Measurements from ENCODE around the gene PKP2. TPM values are rescaled to one million over a fixed set of nuclear protein-coding genes. Genes with fewer than 3 reads are reported as not detected.

The PKP2 gene
- total RNA-seq, 1 donor from 2014 or later: 5.2 TPM

DNA sequence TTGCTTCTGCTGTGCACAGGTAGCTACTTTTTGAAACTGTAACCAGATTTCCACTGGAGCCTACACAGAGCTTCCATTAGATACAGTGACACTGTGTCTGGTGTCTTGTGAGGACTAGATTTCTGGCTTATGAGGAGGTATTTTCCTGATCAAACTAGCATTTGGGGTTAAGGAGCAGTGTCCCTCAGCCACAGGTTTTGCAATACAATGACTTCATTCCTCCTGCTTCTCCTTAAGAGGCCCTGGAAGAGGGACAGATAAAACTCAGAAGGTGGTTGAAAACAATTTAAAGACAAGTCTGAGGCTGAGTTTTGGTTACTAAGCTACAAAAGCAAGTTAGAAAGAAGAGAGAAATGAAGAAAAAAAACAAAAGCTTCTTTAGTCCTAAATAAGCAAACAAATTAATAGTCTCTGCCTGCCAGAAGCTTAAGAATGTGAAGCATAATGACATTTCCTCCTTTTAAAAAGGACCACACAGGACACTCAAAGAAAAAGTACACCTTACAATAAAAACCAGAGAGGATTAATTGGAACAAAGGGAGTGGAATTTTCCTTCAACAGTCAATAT, 53.0 kb downstream of the PKP2 start:
- H3K36me3 ChIP-seq (ENCODE audit: control insufficient read depth in 3 of 3, insufficient read depth in 3 of 3, low read length in 3 of 3): no peaks in the 10 kb centered on the region
- no peaks in the 10 kb centered on the region for H3K27me3 ChIP-seq (ENCODE audit: control insufficient read depth in 3 of 3, insufficient read depth in 3 of 3, low read length in 3 of 3)
- no peak overlapping the region for H3K4me3 ChIP-seq (ENCODE audit: low read length in 3 of 3)
- H3K9ac ChIP-seq (ENCODE audit: low read depth in 1 of 3, low read length in 3 of 3): no peak overlapping the region
- no peak overlapping the region for H3K27ac ChIP-seq (ENCODE audit: low read depth, low read length)
- no peaks in the 10 kb centered on the region for H3K4me1 ChIP-seq (ENCODE audit: control insufficient read depth in 3 of 3, insufficient read depth in 3 of 3, low read length in 3 of 3)
- H3K9me3 ChIP-seq (ENCODE audit: control insufficient read depth in 3 of 3, low read length in 3 of 3): no peaks in the 10 kb centered on the region

DNA sequence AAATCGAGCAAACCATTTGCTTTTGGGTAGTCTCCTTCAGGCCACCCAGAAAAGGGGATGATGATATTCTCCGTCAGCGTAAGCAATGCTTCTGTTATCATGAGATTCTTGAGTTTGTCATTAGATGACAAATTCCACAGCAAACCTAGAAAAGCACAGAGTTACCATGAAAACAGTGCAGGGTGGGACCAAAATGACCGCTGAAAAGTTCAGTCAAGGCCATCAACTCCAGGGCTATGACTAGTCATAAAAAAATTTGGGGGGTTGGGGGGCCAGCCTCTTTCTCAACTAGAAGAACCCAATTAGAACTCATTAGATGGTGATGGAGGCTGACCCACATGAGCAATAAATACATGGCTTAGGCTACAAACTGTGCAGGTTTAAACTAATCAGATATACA, 55.5 kb downstream of the PKP2 start:
- H3K4me1 ChIP-seq (ENCODE audit: control insufficient read depth in 3 of 3, insufficient read depth in 3 of 3, low read length in 3 of 3): no peaks in the 10 kb centered on the region
- H3K27ac ChIP-seq (ENCODE audit: low read depth, low read length): no peak overlapping the region
- H3K9ac ChIP-seq (ENCODE audit: low read depth in 1 of 3, low read length in 3 of 3): no peak overlapping the region
- H3K9me3 ChIP-seq (ENCODE audit: control insufficient read depth in 3 of 3, low read length in 3 of 3): no peaks in the 10 kb centered on the region
- H3K4me3 ChIP-seq (ENCODE audit: low read length in 3 of 3): no peak overlapping the region
- H3K27me3 ChIP-seq (ENCODE audit: control insufficient read depth in 3 of 3, insufficient read depth in 3 of 3, low read length in 3 of 3): no peaks in the 10 kb centered on the region
- no peaks in the 10 kb centered on the region for H3K36me3 ChIP-seq (ENCODE audit: control insufficient read depth in 3 of 3, insufficient read depth in 3 of 3, low read length in 3 of 3)

DNA sequence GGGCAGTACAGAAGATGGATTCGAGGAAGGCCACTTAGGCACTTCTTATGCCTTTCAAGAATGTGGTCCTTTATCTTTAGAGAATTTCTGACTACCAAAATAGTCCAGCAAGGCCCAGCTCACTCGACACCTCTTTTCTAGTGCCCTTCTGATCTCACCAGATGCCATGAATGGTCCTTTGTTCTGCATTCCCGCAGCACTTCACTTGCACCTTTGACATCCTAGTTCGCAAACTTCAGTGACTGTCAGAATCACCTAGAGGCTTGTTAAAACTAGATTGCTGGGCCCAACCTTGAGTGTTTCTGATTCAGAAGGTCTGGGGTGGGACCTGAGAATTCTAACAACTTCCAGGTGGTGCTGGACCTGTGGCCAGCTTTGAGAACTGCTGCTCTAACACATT, 56.7 kb downstream of the PKP2 start:
- no peaks in the 10 kb centered on the region for H3K36me3 ChIP-seq (ENCODE audit: control insufficient read depth in 3 of 3, insufficient read depth in 3 of 3, low read length in 3 of 3)
- H3K4me1 ChIP-seq (ENCODE audit: control insufficient read depth in 3 of 3, insufficient read depth in 3 of 3, low read length in 3 of 3): no peaks in the 10 kb centered on the region
- no peaks in the 10 kb centered on the region for H3K9me3 ChIP-seq (ENCODE audit: control insufficient read depth in 3 of 3, low read length in 3 of 3)
- no peak overlapping the region for H3K9ac ChIP-seq (ENCODE audit: low read depth in 1 of 3, low read length in 3 of 3)
- H3K4me3 ChIP-seq (ENCODE audit: low read length in 3 of 3): no peak overlapping the region
- H3K27me3 ChIP-seq (ENCODE audit: control insufficient read depth in 3 of 3, insufficient read depth in 3 of 3, low read length in 3 of 3): no peaks in the 10 kb centered on the region
- H3K27ac ChIP-seq (ENCODE audit: low read depth, low read length): no peak overlapping the region

DNA sequence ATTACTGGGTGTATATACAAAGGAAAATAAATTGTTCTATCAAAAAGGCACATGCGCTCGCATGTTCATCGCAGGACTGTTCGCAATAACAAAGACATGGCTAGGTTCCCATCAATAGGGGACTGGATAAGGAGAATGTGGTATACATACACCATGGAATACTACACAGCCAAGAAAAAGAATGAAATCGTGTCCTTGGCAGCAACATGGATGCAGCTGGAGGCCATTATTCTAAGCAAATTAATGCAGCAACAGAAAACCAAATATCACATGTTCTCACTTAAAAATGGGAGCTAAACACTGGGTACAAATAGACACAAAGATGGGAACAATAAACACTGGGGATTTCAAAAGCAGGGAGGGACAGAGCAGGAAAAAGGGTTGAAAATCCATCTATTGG, 58.6 kb downstream of the PKP2 start:
- no peak overlapping the region for H3K4me3 ChIP-seq (ENCODE audit: low read length in 3 of 3)
- H3K27me3 ChIP-seq (ENCODE audit: control insufficient read depth in 3 of 3, insufficient read depth in 3 of 3, low read length in 3 of 3): no peaks in the 10 kb centered on the region
- H3K9ac ChIP-seq (ENCODE audit: low read depth in 1 of 3, low read length in 3 of 3): no peak overlapping the region
- H3K36me3 ChIP-seq (ENCODE audit: control insufficient read depth in 3 of 3, insufficient read depth in 3 of 3, low read length in 3 of 3): no peaks in the 10 kb centered on the region
- no peaks in the 10 kb centered on the region for H3K4me1 ChIP-seq (ENCODE audit: control insufficient read depth in 3 of 3, insufficient read depth in 3 of 3, low read length in 3 of 3)
- no peak overlapping the region for H3K27ac ChIP-seq (ENCODE audit: low read depth, low read length)
- H3K9me3 ChIP-seq (ENCODE audit: control insufficient read depth in 3 of 3, low read length in 3 of 3): no peaks in the 10 kb centered on the region

DNA sequence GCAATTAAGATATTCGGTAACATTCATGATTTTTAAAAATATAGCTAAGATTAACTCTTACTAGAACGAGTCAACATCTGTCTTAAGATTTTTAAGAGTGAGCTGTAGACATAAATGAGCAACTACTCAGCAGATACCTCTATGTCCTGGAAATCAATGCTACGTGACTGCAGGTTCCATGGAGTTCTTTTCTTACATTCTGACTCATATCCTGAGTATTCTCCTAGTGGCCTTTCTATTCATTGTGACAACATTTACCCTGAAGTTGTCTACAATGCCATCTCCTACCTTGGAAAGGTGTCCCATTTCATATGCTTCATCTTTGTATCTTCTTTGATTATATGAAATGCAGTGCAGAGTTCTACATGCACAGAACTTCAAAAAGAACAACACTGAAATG, 59.9 kb downstream of the PKP2 start:
- H3K27ac ChIP-seq (ENCODE audit: low read depth, low read length): no peak overlapping the region
- H3K27me3 ChIP-seq (ENCODE audit: control insufficient read depth in 3 of 3, insufficient read depth in 3 of 3, low read length in 3 of 3): no peaks in the 10 kb centered on the region

DNA sequence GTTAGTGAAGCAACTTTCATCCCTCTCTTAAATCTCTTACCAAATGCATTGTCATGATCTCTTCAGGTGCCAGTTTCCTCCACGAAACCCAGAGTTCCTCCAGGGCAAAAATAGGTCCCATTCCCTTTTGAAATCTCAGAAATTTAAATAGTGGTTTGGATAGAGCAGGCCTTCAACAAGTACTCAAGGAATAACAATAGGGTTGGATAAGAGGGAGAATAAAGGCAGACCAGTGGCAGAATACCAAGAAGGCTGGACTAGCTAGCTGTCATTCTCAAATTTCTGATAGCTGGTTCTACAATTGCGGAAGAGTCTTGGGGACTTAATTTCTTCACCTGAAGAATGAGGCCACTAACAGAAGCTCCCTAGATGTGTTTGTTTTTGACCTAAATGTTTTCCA, 62.5 kb downstream of the PKP2 start:
- H3K27me3 ChIP-seq (ENCODE audit: control insufficient read depth in 3 of 3, insufficient read depth in 3 of 3, low read length in 3 of 3): no peaks in the 10 kb centered on the region
- no peak overlapping the region for H3K27ac ChIP-seq (ENCODE audit: low read depth, low read length)
- no peaks in the 10 kb centered on the region for H3K9me3 ChIP-seq (ENCODE audit: control insufficient read depth in 3 of 3, low read length in 3 of 3)
- no peak overlapping the region for H3K4me3 ChIP-seq (ENCODE audit: low read length in 3 of 3)
- no peak overlapping the region for H3K9ac ChIP-seq (ENCODE audit: low read depth in 1 of 3, low read length in 3 of 3)
- no peaks in the 10 kb centered on the region for H3K36me3 ChIP-seq (ENCODE audit: control insufficient read depth in 3 of 3, insufficient read depth in 3 of 3, low read length in 3 of 3)
- H3K4me1 ChIP-seq (ENCODE audit: control insufficient read depth in 3 of 3, insufficient read depth in 3 of 3, low read length in 3 of 3): no peaks in the 10 kb centered on the region

More for the DNA sequence above, 59.9 kb downstream of the PKP2 start:
- Histone ChIP-seq H3K9ac (ENCODE audit: low read depth in 1 of 3, low read length in 3 of 3) (no peak overlapping the region), H3K4me1 (ENCODE audit: control insufficient read depth in 3 of 3, insufficient read depth in 3 of 3, low read length in 3 of 3) (no peaks in the 10 kb centered on the region), H3K9me3 (ENCODE audit: control insufficient read depth in 3 of 3, low read length in 3 of 3) (no peaks in the 10 kb centered on the region), H3K4me3 (ENCODE audit: low read length in 3 of 3) (no peak overlapping the region), H3K36me3 (ENCODE audit: control insufficient read depth in 3 of 3, insufficient read depth in 3 of 3, low read length in 3 of 3) (no peaks in the 10 kb centered on the region)

DNA sequence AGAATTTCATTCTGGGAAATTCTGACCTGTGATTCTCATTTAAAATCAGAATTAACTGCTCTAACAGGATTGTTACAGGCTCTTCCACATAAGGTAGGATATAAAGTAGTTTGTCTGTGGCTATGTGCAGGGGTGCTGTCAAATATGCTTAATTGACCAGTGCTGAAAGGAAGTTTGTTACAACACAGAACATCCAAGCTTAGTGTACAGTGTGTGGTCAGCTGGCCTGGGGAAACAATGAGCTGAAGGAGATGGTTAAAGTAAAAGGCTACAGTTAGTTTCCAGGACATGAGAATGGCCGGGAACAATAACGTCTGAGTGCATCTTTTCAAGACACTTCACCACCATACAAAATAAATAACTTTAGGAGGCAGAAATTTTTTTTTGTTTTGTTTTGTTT, 68.0 kb downstream of the PKP2 start:
- H3K9ac ChIP-seq (ENCODE audit: low read depth in 1 of 3, low read length in 3 of 3): no peak overlapping the region
- H3K4me3 ChIP-seq (ENCODE audit: low read length in 3 of 3): no peak overlapping the region
- H3K9me3 ChIP-seq (ENCODE audit: control insufficient read depth in 3 of 3, low read length in 3 of 3): no peaks in the 10 kb centered on the region
- H3K27me3 ChIP-seq (ENCODE audit: control insufficient read depth in 3 of 3, insufficient read depth in 3 of 3, low read length in 3 of 3): no peaks in the 10 kb centered on the region
- no peak overlapping the region for H3K27ac ChIP-seq (ENCODE audit: low read depth, low read length)
- H3K36me3 ChIP-seq (ENCODE audit: control insufficient read depth in 3 of 3, insufficient read depth in 3 of 3, low read length in 3 of 3): no peaks in the 10 kb centered on the region
- no peaks in the 10 kb centered on the region for H3K4me1 ChIP-seq (ENCODE audit: control insufficient read depth in 3 of 3, insufficient read depth in 3 of 3, low read length in 3 of 3)

DNA sequence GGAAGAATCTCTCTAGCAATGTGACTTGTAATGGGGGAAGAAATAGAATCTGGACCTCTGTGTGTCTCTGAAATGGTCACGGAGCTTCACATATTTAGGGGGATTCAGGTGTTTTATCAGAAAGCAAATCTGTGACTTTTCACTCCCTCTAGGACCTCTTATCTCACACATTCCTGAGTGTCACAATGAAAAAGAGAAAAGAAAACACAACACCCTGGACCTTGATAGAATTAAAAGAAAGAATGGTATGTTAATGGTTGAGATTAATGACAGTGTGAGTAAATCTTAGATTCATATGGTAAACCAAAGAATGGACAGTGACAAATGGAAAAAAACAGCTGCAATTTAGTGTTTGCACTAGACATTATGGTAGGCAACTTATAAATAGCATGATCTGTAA, 68.5 kb downstream of the PKP2 start:
- no peak overlapping the region for H3K27ac ChIP-seq (ENCODE audit: low read depth, low read length)
- no peak overlapping the region for H3K9ac ChIP-seq (ENCODE audit: low read depth in 1 of 3, low read length in 3 of 3)
- H3K27me3 ChIP-seq (ENCODE audit: control insufficient read depth in 3 of 3, insufficient read depth in 3 of 3, low read length in 3 of 3): no peaks in the 10 kb centered on the region
- no peak overlapping the region for H3K4me3 ChIP-seq (ENCODE audit: low read length in 3 of 3)
- H3K4me1 ChIP-seq (ENCODE audit: control insufficient read depth in 3 of 3, insufficient read depth in 3 of 3, low read length in 3 of 3): no peaks in the 10 kb centered on the region
- no peaks in the 10 kb centered on the region for H3K36me3 ChIP-seq (ENCODE audit: control insufficient read depth in 3 of 3, insufficient read depth in 3 of 3, low read length in 3 of 3)
- H3K9me3 ChIP-seq (ENCODE audit: control insufficient read depth in 3 of 3, low read length in 3 of 3): no peaks in the 10 kb centered on the region

DNA sequence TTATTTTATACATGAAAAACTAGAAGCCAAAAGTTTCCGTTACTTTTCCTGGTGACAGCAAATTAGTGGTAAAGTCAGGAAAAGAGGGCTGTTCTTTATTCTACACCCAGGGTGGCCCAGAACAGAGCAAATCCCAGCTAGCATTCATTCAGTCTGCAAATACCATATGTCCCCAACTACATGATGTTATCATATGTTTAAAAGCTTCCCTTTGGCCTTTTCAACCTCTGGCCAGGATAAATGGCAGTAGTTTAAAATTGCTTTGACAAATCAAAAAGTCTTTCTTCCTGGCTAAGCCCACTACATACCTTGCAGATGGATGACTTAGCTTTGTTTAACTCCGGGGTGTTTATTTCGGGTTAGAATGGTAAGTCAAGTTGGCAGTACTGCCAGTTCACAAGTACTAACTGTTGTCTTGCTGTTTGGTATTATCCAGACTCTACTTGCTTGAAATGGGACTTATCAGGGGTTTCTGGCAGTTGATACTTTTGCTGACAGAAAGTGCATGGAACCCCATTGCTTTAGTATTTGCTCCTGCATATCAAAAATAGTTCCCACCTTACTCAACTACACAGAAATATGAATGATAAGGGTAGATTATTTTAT, 69.7 kb downstream of the PKP2 start:
- Histone ChIP-seq H3K27me3 (ENCODE audit: control insufficient read depth in 3 of 3, insufficient read depth in 3 of 3, low read length in 3 of 3) (no peaks in the 10 kb centered on the region), H3K27ac (ENCODE audit: low read depth, low read length) (no peak overlapping the region), H3K9ac (ENCODE audit: low read depth in 1 of 3, low read length in 3 of 3) (no peak overlapping the region), H3K36me3 (ENCODE audit: control insufficient read depth in 3 of 3, insufficient read depth in 3 of 3, low read length in 3 of 3) (no peaks in the 10 kb centered on the region), H3K4me1 (ENCODE audit: control insufficient read depth in 3 of 3, insufficient read depth in 3 of 3, low read length in 3 of 3) (no peaks in the 10 kb centered on the region), H3K9me3 (ENCODE audit: control insufficient read depth in 3 of 3, low read length in 3 of 3) (no peaks in the 10 kb centered on the region), H3K4me3 (ENCODE audit: low read length in 3 of 3) (no peak overlapping the region)

DNA sequence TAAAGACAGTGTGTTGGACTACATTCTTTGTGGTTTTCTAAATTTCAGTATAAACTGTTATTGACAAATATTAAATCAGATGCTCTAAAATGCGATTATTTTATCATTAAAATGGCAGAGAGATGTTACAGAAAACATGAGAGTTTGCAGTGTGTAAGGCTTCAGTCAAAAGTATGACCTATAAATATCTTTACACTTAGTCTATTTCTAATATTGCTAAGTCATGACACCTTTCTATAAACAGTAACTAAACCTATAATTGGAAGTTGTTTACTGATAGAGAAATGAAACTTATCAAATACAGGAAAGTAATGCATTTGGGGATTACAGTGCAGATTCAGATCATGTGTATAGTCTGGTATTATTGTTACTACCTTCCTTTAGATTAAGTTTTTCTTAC, 72.0 kb downstream of the PKP2 start:
- Histone ChIP-seq H3K4me3 (ENCODE audit: low read length in 3 of 3) (no peak overlapping the region), H3K9me3 (ENCODE audit: control insufficient read depth in 3 of 3, low read length in 3 of 3) (no peaks in the 10 kb centered on the region), H3K9ac (ENCODE audit: low read depth in 1 of 3, low read length in 3 of 3) (no peak overlapping the region), H3K27me3 (ENCODE audit: control insufficient read depth in 3 of 3, insufficient read depth in 3 of 3, low read length in 3 of 3) (no peaks in the 10 kb centered on the region), H3K27ac (ENCODE audit: low read depth, low read length) (no peak overlapping the region), H3K4me1 (ENCODE audit: control insufficient read depth in 3 of 3, insufficient read depth in 3 of 3, low read length in 3 of 3) (no peaks in the 10 kb centered on the region), H3K36me3 (ENCODE audit: control insufficient read depth in 3 of 3, insufficient read depth in 3 of 3, low read length in 3 of 3) (peaks cover 0 to 2% (median 0%) of the 10 kb centered on the region in 3 donors)
